OCI-M2 (cell line): ENCODE data around the gene ZBTB25.

Experiments
- DNase-seq: peaks from one replicate; lab custom pipeline; 2025; ENCODE audit not compliant: unreplicated experiment; lab: John Stamatoyannopoulos, UW

Gene ZBTB25

DNA sequence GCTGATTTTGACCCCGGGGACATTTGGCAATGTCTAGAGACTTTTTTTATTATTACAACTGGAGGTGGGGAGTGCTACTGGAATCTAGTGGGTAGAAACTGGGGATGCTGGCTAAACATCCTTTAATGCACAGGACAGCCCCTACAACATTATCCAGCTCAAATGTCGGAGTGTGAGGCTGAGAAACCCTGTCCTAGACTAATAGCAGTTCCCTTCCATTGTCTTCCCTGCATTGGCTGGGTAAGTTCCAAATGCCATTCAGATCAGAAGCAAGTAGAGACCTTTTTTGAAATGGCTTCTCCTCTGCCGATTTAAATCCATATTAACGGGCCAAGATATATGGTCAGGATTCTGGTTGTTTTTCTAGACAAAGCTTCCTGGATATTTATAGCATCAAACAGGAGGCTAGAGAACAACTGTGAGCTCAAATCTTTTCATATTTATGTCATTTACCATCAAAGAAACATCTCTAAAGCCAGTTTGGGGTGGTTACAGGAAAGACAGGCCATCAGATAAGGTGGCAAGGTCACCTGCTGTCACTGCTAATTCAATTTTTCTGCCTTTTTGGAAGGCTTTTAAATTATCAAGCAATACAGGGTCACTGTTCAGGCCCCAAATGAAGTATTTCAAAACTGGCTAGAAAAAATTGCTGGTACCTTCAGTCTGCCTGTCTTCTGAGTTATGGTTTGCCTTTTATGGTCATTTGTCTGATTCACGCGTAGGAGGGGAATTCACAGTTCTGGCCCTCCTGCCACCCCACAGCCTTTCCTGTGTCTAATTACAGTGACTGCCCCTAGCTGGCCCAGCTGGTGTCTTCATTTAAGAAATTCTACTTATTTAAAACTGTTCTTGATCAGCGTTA is 58.4 kb downstream of the ZBTB25 start:
- DNase-seq, result no peak

DNA sequence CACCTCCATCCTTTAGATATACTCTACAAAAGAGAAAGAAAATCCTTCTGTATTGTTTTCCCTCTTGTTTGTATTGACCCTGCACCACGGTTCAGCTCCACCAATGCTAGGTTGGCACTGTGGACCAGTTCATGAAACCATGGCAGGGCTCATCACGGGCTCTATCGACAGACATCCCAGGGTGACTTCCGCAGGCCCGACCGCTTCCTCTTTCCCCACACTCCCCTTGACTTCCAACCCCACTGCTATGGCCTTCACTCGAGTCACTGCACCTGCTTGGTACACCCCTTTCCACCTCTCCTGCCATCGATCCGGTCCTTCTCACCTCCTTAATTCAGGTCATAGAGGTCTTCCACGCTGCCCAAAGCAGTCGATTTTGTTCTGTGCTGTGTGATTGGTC is 59.5 kb downstream of the ZBTB25 start:
- no peak for DNase-seq

DNA sequence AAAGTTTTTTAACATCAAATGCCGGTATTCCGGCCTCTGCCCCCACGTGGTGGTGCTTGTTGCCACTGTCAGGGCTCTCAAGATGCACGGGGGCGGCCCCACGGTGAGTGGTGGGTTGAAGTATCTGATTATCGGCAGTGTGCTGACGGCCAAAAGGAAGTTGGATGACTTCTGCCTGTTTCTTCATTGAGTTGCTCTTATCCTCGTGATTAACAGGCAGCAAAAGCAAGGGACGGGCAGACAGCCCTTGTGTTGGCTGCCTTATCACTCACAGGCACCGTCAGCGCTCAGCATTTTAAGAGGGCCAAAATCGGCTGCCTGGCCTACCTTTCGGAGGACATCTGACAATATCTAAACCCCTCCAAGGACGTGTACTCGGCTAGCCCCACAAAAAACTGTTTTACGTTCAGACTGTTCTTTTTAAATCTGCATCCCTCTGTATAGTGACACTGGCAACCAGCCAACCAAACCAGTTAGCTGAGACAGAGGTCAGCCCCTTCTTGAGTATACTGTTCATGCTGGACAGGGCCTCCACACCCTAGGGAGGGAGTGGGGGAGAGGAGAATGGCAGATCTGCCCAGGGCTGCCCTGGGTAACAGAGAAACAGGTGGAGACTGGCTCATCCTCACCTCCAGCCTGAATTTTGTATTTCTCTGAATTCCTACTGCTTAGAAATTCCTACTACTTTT is 61.2 kb downstream of the ZBTB25 start:
- DNase-seq, result peak; percentile 80

DNA sequence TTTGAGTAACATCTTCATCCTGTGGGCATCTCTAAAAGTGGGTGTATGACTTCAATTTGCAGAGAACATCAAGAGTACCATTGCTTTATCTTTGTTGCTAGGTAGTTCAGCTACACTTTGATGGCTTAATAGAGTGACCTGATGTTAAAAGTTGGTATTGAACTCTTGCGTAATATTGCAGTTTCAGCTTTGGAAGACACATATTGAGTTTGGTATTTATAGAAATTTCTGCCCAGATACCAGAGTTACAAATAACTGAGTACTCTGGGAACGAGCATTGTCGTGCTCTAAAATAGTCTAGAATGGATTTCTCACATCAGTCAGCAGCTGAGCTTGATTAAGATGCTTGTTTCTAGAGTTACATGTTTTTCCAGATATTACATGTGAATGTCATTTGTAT is 63.1 kb downstream of the ZBTB25 start:
- no peak for DNase-seq

DNA sequence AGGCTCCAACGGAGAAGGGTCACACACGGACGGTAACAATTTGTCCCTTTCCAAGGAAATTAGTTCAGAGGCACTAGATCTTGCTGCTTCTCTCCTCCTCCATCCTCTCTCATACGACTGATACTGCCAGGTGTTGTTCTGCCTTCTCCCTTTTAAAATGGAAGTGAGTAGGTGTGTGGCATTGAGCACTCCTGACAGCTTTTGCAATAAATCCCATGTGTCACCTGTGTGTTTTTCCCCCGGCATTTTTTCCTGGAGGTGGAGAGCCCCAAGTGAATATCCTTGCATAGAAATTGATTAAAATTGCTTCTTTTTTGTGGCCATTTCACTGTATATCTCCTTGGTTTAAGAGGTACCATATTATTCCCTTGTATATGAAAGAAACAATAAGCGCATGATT is 64.5 kb downstream of the ZBTB25 start:
- DNase-seq, result no peak

DNA sequence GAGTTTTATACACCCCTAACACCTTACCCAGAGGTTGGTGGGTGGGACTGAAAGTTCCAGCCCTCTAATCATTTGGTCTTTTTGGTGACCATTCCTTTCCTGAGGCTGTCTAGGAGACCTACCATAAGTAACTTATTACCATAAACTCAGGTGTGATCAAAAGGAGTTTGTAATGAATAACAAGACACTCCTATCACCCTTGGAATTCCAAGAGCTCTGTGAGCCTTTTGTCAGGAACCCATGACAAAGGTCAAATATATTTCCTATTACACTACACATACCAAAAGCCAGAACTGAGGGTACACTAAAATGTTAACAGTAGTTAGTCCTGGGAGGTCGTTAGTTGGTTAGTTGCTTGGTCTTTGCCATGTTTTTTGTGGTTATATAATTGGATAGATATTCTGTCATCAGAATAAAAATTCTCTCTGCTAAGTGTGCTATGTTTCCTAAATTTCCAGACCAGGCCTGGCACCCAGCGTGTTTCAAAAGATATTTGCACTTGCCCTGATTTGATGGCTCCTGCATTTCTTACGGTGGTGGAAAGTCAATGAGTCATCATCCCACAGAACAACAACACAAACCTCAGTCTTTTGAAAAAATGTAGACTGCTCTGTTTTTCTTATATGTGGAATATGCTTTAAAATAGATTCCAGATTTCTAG is 65.3 kb downstream of the ZBTB25 start:
- no peak for DNase-seq

DNA sequence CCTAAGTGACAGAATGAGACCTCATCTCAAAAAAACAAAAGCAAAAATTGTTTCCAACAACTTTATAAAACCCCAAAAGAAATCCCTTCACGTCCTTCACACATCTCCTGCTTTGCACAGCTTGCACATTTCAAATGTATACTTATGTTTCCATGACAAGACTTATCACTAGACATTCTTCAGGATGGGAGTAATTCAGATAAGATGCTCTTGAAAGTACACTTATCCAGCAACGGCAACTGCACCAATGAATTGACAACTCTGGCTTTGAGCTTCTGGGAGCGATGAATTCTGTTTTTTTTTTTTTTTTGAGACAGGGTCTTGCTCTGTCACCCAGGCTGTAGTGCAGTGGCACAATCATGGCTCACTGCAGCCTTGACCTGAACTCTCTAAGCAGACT is 69.1 kb downstream of the ZBTB25 start:
- DNase-seq, result no peak

DNA sequence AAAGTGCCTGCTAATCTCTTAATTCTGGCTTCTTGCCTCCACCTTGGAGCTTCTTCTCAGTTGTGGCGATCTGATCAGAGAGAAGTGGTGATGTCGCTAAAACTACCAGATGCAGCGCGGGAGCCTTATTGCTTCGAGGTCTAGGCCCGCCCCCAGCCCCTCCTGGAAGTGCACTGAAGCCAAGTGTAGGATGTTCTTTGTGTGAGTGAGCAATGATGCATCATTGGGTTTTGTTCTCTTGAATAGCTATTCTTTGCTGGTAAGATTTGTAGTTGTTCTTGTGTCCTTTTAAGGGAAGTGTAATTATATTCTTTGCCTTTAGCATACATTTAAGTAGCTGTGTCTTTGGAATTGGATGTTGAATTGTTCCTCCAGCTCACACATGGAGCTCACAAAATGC is 79.7 kb downstream of the ZBTB25 start:
- no peak for DNase-seq

DNA sequence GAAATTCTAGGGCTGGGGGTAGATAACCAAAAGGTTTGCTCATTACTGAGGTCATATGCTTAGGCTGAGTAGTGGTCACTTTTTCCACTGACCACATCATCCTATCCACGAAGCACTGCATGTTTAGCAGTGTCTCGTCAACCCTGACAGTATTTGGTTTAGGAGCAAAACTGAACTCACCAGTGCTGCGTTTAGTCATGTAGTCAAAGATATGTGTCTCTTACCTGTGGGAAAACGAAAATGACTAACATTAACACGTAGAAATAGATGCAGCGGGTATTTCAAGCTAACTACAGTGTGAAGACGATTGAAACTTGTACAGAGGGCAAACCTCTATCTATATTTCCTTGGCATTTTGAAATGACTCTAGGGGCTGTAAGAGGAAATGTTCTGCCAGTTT is 80.9 kb downstream of the ZBTB25 start:
- no peak for DNase-seq

DNA sequence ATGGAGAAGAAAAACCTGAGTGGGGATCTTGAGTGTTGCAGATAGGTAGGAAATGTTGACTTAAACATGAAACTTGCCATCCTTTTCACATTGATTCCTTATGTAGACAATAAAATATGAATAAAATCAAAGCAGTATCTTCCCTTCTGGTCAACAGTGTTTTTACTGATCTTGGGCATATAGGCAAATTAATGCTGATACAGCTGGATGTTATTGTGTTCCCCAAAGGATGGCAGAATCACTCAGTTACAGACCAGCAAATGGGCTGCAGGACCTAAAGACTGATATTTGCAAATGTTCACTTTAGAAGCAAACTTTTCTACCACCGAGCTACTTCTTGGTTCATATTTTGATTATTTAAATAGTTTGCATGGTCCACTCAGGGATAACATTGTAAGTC is 81.6 kb downstream of the ZBTB25 start:
- no peak for DNase-seq

DNA sequence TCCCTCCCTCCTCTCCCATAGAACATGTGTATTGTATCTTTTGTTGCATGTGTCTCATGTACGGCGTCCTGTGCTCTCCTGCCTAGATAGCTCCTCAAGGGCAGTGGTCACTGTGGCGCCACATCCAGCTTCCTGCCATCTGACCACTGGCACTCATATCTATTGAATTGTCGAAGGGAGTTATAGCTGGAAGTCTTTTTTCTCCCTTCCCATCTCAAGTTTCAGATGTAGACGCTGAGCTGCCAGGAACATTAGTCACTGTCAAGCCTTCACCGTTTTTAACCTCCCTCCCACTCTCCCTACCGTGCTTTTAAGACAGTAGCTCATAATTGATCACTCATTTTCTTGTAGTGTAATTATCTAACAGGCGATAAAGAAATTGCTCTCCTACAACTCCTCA is 82.5 kb downstream of the ZBTB25 start:
- no peak for DNase-seq

DNA sequence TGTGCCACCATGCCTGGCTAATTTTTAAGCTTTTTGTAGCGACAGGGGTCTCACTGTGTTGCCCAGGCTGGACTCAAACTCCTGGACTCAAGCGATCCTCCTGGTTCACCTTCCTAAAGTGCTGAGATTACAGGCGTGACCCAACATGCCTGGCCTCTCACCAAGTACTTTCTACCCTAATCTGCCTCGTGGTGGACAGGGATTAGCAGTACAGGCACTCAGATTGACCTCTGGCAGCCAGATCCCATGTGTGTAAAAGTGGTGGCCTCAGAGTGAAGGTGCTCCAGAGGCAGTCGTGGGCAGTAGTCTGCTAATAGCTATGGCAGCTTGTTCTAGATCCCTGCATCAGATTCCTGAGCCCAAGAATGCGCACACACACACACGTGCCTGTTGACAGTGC is 84.6 kb downstream of the ZBTB25 start:
- DNase-seq, result no peak

DNA sequence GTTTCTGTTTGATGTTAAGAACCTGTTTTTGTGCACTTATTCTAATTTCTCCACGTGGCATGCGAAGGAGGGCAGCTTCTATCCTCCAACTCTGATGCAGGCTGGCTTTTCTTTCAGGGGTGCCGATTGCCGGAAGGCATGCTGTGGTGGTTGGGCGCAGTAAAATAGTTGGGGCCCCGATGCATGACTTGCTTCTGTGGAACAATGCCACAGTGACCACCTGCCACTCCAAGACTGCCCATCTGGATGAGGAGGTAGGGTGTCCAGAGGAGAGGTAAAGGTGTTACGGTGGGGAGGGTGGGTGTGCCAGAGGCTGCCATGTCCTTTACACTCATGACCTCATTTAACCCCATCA is 85.9 kb downstream of the ZBTB25 start:
- DNase-seq, result no peak

DNA sequence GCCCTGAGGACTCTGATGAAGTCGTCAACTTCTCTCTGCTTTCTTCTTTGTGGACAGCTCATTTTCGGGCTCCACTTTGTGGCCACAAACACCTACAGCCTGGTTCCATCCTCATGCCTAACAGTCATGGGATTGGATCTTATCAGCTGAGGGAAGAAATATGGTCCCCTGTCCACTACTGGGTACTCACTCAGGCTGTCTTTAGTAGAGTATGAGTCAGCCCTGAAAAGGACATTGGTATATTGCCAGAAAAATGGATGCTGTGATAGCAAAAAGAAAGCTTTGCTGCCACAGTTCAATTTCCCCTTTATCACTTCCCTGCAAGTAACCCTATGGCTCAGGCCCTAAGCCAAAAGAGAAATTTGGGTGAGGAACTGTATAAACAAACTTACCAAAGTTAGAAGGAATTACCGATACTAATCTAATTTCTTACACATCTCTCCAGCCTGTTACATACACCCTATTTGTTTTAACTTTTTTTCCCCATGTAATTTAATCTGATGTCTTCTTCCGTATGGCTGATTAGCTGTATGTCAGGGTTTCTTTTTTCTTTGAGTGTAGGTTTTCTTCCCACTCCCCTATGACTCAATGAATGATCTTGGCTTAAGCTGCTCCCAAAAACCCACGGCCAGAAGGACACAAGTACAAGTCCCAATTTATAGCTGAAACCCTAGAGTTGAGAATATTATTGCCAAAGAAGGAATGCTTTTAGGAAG is 86.4 kb downstream of the ZBTB25 start:
- no peak for DNase-seq

DNA sequence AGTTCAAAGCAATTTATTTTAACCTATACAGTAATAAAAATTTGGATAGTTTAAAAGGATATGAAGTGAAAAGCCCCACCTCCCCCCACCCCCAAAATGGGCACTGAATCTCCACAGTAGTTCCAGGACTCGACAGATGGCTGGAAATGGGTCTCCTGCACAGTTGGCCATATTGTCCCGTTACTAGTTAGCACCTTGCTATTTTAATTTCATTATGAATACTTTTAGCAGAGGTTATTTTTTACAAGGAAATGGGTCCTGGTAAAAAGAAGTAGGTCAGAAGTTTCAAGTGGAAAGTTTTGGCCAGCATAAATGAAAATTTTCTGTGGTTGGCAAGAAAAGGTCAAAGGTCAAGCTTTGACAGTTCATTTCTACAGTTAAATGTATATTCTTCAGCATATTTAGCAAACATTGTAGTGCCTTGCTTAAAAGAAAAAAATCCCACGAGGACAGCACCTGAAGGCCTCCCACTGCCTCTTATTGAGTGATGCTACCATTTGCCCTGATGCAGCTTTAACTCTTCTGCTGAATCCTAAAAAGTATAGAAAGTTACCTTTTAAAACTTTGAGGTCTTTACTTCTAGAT is 87.2 kb downstream of the ZBTB25 start:
- no peak for DNase-seq

DNA sequence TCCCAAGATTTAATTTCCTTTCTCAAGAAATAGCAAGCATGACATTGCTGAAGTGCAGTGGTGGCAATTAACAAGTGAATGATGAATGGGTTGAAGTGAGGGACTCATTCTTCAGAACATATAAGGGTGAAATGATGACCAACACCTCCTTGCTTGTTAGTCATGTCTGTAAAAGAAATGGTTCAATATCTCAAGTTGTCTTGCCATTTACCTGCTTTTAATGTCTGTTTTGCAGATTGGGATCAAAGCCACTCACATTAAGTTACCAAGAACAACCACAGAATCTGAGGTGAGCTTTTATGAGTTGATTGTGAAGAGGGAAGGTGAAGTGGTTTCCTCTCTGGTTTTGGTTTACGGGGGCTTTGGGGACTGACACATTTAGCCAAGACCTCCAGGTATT is 91.4 kb downstream of the ZBTB25 start:
- DNase-seq, result no peak

DNA sequence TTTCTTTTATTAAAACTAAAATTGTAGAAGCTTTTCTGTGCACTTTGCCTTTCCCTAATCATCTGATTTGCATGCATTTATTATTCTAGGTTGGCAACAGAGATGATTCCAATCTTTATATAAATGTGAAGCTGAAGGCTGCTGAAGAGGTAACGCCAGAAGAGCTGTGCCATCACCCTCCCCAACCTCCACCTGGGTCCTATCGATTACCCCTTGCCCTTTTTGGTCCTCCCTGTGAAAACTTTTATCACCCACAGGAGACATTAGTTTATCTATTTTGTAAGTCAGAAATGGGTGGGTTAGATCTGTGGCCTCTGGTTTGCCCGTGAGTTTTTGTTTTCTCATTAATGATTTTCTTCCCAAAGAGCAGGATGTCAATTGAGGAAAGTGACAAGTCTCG is 92.6 kb downstream of the ZBTB25 start:
- DNase-seq, result no peak

DNA sequence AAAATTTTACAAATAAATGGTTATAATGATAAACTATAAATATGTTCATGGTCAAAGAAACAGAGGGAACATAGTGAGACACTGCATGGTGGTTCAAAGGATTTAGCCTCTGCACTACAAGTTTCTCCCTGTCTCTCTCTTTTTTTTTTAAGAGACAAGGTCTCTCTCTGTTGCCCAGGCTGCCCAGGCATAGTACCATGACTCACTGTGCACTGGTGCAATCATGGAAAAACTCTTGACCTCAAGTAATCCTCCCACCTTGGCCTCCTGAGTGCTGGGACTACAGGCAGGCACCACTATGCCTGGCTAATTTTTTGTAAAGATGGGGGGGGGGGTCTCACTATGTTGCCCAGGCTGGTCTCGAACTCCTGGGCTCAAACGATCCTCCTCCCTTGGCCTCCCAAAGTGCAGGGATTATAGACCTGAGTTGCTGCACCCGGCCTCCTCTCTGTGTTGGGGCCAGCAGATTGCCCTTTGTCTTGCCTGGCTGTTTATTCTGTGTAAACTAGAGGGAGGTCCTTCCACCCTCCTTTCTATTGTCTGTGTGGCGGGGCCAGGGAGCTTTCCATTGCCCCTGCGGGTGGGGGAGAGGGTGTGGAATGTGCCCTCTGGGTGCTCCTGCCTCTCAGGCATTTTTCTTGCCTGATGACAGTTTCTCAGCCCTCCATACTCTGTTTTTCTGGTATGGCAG is 93.4 kb downstream of the ZBTB25 start:
- no peak for DNase-seq

DNA sequence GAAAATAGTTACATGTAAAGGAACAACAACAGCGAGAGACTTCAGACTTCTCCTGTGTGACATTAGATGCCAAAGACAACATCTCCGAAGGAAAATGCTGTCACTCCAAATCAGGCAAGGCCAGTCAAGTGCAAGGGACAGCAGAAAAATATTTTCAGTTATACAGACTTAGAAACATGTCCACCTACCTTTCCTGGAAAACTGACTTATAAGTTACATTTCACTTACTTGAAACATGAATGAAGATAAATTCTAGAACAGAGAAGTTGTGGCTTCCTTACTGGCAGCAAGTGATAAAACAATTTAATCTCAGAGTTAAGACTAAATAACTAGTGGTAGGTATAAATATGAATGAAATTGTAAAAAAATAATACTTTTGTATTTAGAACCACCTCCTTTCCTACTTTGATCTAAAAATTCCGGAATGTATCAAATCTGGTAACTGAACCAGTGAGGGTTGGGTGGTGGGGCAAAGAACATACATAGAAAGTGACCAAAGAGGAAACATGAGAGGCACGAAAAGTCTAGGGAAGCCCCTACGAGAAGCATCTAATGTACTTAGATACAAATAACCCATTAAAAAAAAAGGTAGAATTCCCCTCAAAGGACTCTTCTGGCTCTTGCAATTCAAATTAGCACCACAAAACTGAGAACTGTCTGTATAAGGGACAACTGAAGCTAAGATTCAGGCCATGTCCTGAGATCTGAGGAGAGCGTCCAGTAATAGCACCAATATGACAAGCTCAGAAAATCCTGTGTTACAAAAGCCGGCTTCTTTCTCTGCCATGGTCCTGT is 94.3 kb downstream of the ZBTB25 start:
- DNase-seq, result no peak

DNA sequence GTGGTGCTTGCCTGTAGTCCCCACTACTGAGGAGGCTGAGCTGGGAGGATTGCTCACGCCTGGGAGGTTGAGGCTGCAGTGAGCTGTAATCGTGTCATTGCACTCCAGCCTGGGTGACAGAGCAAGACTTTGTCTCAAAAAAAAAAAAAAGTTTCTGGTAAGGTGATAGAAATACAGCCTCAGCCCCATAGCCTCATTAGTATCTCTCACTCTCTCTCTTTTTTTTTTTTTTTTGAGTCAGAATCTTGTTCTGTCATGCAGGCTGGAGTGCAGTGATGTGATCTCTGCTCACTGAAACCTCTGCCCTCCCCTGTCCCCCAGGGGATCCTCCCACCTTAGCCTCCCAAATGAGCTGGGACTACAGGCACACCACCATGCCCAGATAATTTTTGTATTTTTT is 96.3 kb downstream of the ZBTB25 start:
- DNase-seq, result no peak
